Measurements from ENCODE around the gene THSD4.

DNA sequence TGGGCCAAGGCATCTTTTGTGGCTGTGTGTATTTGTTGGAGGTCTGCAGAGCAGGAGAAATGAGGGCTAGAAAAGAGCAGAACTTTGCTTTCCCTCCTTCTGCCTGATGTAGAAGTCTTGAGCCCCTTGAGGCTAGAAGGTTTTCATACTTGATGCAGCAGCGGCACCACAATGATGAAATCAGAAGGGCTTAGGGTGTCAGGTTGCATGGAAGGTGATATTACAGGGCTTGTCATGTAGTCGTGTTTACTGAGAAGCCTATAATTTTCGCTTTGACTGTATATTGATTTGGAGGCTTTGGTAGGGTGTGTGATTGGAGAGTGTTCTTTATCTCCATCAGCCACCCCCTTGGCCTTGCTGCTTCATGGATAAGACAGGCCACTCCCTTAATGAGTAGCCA, 339.8 kb downstream of the THSD4 start:
- TF ChIP-seq, protein P1, sequence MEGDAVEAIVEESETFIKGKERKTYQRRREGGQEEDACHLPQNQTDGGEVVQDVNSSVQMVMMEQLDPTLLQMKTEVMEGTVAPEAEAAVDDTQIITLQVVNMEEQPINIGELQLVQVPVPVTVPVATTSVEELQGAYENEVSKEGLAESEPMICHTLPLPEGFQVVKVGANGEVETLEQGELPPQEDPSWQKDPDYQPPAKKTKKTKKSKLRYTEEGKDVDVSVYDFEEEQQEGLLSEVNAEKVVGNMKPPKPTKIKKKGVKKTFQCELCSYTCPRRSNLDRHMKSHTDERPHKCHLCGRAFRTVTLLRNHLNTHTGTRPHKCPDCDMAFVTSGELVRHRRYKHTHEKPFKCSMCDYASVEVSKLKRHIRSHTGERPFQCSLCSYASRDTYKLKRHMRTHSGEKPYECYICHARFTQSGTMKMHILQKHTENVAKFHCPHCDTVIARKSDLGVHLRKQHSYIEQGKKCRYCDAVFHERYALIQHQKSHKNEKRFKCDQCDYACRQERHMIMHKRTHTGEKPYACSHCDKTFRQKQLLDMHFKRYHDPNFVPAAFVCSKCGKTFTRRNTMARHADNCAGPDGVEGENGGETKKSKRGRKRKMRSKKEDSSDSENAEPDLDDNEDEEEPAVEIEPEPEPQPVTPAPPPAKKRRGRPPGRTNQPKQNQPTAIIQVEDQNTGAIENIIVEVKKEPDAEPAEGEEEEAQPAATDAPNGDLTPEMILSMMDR (IDR thresholded peaks at IDR 0.05; ENCODE audit: low read depth, low read length), result no peak
- no peak for TF ChIP-seq EZH2phosphoT487 (IDR thresholded peaks at IDR 0.05; ENCODE audit: low read depth)

Data from OCI-LY3 (cell line).